ENCODE measurements around the gene MBP. TPM values are rescaled to one million over a fixed set of nuclear protein-coding genes. Genes with fewer than 3 reads are reported as not detected.

Gene MBP
- total and polyA plus RNA-seq, 2 donors (not counting 3 experiments of a cell fraction or from before 2014, with no cell fraction given) = 1.7 to 2.3 TPM

DNA sequence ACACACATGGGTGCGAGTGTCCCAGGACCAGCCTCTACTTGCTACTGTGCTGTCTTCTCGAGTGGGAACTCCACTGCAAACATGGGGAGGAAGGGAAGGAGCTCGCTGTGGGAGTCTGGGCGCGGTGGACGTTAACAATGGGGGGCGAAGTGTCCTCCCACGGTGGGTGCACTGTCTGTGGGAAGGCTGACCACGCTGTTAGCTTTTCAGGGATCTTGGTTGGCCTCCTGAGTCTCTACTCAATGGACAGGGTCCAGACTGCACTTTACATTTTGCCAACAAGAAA is 146.7 kb downstream of the MBP start:
- Histone ChIP-seq H3K4me2 (ENCODE audit: insufficient read depth, low read length) (no peak overlapping the region), H3K27ac (ENCODE audit: insufficient read depth, low read depth, low read length) (no peak overlapping the region), H3K4me1 (ENCODE audit: control insufficient read depth, extremely low read depth, insufficient read depth, low read length) (no peaks in the 10 kb centered on the region), H2AFZ (ENCODE audit: low read depth, low read length) (no peak overlapping the region), H3K4me3 (replicated peaks in 1 of 3; ENCODE audit: insufficient read depth in 1 of 3, low read depth in 1 of 3, low read length in 3 of 3) (no peak overlapping the region), H3K9me1 (replicated peaks; ENCODE audit: control insufficient read depth, extremely low read depth, insufficient read depth, low read length) (no peaks in the 10 kb centered on the region), H3K36me3 (ENCODE audit: control insufficient read depth in 2 of 2, extremely low read depth in 1 of 2, insufficient read depth in 2 of 2, low read length in 2 of 2) (no peaks in the 10 kb centered on the region), H3K9me3 (replicated peaks; ENCODE audit: control insufficient read depth, insufficient read depth, low read length) (no peaks in the 10 kb centered on the region), H3K79me2 (ENCODE audit: control insufficient read depth, insufficient read depth, low read length) (no peaks in the 10 kb centered on the region), H4K20me1 (replicated peaks; ENCODE audit: control insufficient read depth, extremely low read depth, insufficient read depth, low read length) (no peaks in the 10 kb centered on the region), H3K27me3 (ENCODE audit: control insufficient read depth in 2 of 2, insufficient read depth in 2 of 2, low read length in 2 of 2) (peaks cover 0 to 7% of the 10 kb centered on the region in 2 experiments), H3K9ac (replicated peaks; ENCODE audit: extremely low read depth, insufficient read depth, low read length) (no peak overlapping the region)
- no TSS peak for BruUV-seq (replicated peaks)
- ChIA-PET POLR2A (interaction anchor here (0.7 kb wide), 1 partner anchor 183 kb away, joined by 3 read pairs; no protein-coding TSS in a partner anchor), CTCF (interaction anchor here (0.6 to 8.0 kb wide), 8 partner anchors 14 to 225 kb away, joined by 3 to 140 read pairs (median 13); no protein-coding TSS in a partner anchor)
- no peak for DNase-seq (ENCODE audit: low read depth, low spot score)
- intact Hi-C loops (cut with micrococcal nuclease) = no loop called here
- no peak for FAIRE-seq
- dilution Hi-C loops (cut with MboI; ENCODE audit: extremely low pct_ligation_motif_present, low sequenced_read_pairs) = no loop called here
- TF ChIP-seq, protein P1, sequence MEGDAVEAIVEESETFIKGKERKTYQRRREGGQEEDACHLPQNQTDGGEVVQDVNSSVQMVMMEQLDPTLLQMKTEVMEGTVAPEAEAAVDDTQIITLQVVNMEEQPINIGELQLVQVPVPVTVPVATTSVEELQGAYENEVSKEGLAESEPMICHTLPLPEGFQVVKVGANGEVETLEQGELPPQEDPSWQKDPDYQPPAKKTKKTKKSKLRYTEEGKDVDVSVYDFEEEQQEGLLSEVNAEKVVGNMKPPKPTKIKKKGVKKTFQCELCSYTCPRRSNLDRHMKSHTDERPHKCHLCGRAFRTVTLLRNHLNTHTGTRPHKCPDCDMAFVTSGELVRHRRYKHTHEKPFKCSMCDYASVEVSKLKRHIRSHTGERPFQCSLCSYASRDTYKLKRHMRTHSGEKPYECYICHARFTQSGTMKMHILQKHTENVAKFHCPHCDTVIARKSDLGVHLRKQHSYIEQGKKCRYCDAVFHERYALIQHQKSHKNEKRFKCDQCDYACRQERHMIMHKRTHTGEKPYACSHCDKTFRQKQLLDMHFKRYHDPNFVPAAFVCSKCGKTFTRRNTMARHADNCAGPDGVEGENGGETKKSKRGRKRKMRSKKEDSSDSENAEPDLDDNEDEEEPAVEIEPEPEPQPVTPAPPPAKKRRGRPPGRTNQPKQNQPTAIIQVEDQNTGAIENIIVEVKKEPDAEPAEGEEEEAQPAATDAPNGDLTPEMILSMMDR (IDR thresholded peaks at IDR 0.05; ENCODE audit: extremely low read depth in 1 of 2, insufficient read depth in 1 of 2, low read depth in 1 of 2, low read length in 2 of 2) = no peak
- TF ChIP-seq, protein P2, sequence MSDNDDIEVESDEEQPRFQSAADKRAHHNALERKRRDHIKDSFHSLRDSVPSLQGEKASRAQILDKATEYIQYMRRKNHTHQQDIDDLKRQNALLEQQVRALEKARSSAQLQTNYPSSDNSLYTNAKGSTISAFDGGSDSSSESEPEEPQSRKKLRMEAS (IDR thresholded peaks at IDR 0.05; ENCODE audit: insufficient read depth, insufficient read length) = no peak
- TF ChIP-seq POLR2AphosphoS5 (IDR thresholded peaks at IDR 0.05; ENCODE audit: insufficient read depth, low read depth, low read length) (no peak), FOS (IDR thresholded peaks at IDR 0.05; ENCODE audit: borderline replicate concordance, insufficient read depth, low read length) (no peak), POLR2A (IDR thresholded peaks at IDR 0.05; ENCODE audit: low read depth, low read length) (no peak), JUN (IDR thresholded peaks at IDR 0.05; ENCODE audit: borderline replicate concordance, insufficient read depth, insufficient read length, low read depth) (no peak), MYC (IDR thresholded peaks at IDR 0.05; ENCODE audit: low read depth, low read length) (no peak), GATA2 (IDR thresholded peaks at IDR 0.05; ENCODE audit: insufficient read depth, insufficient read length, low read depth, low read length) (no peak)

Measured in endothelial cell of umbilical vein (primary cell).